BJ (cell line): ENCODE results near the gene PIP5K1B. TPM values are rescaled to one million over a fixed set of nuclear protein-coding genes. Genes with fewer than 3 reads are reported as not detected.

ENCODE experiments used
- CTCF ChIA-PET: fragments of 350-600 bp; formaldehyde crosslinking; extraction: SDS; loops from one replicate; lab custom pipeline; 2021; ENCODE audit warnings: antibody characterized with exemption, inconsistent platforms; lab: Yijun Ruan, JAX
- POLR2A ChIA-PET: fragments of 300-600 bp; sonication (Branson Sonifier 250); formaldehyde crosslinking; extraction: SDS; loops from one replicate; lab custom pipeline; 2021; ENCODE audit warnings: antibody characterized with exemption; lab: Charles Lee
- DNase-seq: peaks from one replicate; pipeline ENCODE4 v3.0.0-alpha.2; 2011; ENCODE audit warnings: low read depth
- H3K27me3 ChIP-seq: 2 replicates; pipeline ENCODE4 v1.6.0; 2011; ENCODE audit warnings: low read length; ENCODE audit not compliant: control insufficient read depth, insufficient read depth
- H3K36me3 ChIP-seq: 2 replicates; pipeline ENCODE4 v1.5.1; 2011; ENCODE audit warnings: low read length; ENCODE audit not compliant: control insufficient read depth, insufficient read depth
- H3K4me3 ChIP-seq: 2 replicates; pipeline ENCODE4 v1.5.1; 2011; ENCODE audit warnings: low read depth, mild to moderate bottlenecking, control low read depth, low read length
- CTCF ChIP-seq: IDR thresholded peaks from 2 replicates; pipeline ENCODE4 v1.5.1; 2011; ENCODE audit warnings: low read depth, mild to moderate bottlenecking, control low read depth, inconsistent platforms, low read length, moderate library complexity; ENCODE audit not compliant: insufficient read depth
- polyA plus RNA-seq: library from polyadenylated mRNA; depleted of rRNA; stranded (reverse); fragments of >200 nt; gene quantifications from 2 replicates; pipeline ENCODE4 v1.2.3, GENCODE V29; 2011

PIP5K1B gene
- polyA plus RNA-seq, 1 experiment: not detected

- Histone ChIP-seq H3K27me3 (no peaks in the 10 kb centered on the region), H3K36me3 (no peaks in the 10 kb centered on the region), H3K4me3 (no peak overlapping the region)
- CTCF ChIA-PET: no interaction called here
- POLR2A ChIA-PET: no interaction called here
- no peak for TF ChIP-seq CTCF
- DNase-seq: no peak
Observed at GRCh38 chr9:68933434-68934328, 228.6 kb downstream of the PIP5K1B start.

DNA sequence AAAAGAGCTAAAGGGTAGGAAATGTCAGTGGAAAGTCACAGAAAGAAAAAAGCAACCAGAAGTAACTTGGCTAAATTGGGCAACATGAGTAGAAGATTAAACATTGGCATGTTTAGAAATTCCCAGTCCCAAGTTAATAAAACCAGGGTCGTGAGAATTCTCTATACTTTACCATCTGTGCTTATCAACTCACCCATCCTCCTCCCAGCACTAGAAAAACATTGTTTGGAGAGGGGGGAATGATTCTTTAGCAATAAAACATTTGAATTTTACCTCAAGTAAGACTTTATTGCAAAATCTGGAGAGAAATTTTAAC, 229.2 kb downstream of the PIP5K1B start:
- CTCF ChIA-PET: no interaction called here
- POLR2A ChIA-PET: no interaction called here
- H3K36me3 ChIP-seq: no peaks in the 10 kb centered on the region
- DNase-seq: no peak
- H3K27me3 ChIP-seq: no peaks in the 10 kb centered on the region
- no peak for TF ChIP-seq CTCF
- no peak overlapping the region for H3K4me3 ChIP-seq

- no peaks in the 10 kb centered on the region for H3K27me3 ChIP-seq
- DNase-seq: no peak
- CTCF ChIA-PET: no interaction called here
- TF ChIP-seq CTCF: no peak
- POLR2A ChIA-PET: no interaction called here
- no peak overlapping the region for H3K4me3 ChIP-seq
- H3K36me3 ChIP-seq: no peaks in the 10 kb centered on the region
Observed at GRCh38 chr9:68940573-68940972, 235.5 kb downstream of the PIP5K1B start.

DNA sequence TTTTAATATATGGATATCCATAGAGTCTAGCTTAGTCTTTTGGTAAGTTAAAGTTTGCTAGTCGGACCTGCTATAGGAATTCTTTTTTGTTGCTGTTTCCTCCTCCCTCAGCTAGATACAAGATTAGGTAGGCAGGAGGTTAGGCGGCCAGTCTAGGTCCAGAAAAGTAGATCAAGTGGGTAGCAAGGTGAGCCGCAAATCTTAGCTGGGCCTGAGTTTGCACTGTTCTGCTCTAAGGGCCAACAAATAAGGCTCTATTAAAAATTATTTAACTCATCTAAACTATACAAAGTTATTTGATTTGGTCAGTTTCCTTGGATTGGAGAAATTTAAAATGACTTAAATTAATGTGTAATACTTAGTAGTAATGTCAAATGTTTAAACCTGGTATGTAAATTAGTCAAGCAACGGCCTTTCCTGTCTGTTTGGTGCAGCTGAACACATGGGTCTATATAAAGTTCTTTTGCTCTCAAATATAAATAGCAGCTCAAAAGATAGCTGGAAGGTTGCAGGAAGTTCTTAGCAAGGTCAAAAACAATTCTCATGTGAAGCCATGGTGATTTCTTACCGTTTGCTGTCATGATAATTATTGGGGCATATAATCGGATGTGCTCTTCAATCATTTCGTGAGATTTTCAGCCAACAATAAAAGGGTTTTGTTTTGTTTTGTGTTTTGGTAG, 236.9 kb downstream of the PIP5K1B start:
- no peaks in the 10 kb centered on the region for H3K36me3 ChIP-seq
- no peak for TF ChIP-seq CTCF
- POLR2A ChIA-PET: no interaction called here
- no peak for DNase-seq
- CTCF ChIA-PET: interaction anchor here (0.8 to 1.1 kb wide), 2 partner anchors 26 to 94 kb away, joined by 3 read pairs; no protein-coding TSS in a partner anchor
- no peak overlapping the region for H3K4me3 ChIP-seq
- H3K27me3 ChIP-seq: no peaks in the 10 kb centered on the region

DNA sequence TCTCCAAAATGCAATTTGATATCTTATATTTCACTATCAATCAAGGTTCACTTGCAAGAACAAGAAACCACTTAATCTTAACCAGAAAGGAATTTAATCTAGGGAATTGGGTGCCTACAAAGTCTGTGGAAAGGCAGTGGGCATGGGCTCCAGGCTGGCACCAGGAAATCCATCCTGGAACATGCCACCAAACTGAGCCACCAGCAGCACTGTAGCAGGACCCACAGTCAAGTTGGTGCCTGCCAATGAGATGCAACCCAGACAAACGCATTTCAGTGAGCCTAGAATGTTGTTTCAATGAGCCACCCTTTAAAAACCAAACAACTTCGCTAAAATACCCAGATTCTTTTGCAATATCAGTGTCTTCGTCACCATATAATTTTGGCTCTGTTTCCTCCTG, 237.8 kb downstream of the PIP5K1B start:
- Histone ChIP-seq H3K4me3 (no peak overlapping the region), H3K36me3 (no peaks in the 10 kb centered on the region), H3K27me3 (no peaks in the 10 kb centered on the region)
- DNase-seq: no peak
- ChIA-PET POLR2A (no interaction called here), CTCF (no interaction called here)
- no peak for TF ChIP-seq CTCF
